GM12878 (cell line): ENCODE results near the gene MYBBP1A. TPM values are rescaled to one million over a fixed set of nuclear protein-coding genes. Genes with fewer than 3 reads are reported as not detected.

Experiments used
- ATAC-seq: fragments of 200-7000 bp; cut with Tn5 transposase; 3 replicates; pipeline ENCODE4 v1.9.1; 2020; ENCODE audit warnings: mild to moderate bottlenecking, moderate library complexity
- BruUV-seq: library from RNA; stranded (reverse); fragments of 400-500 nt; replicated peaks from 2 replicates; lab custom pipeline; 2021; lab: Mats Ljungman, UMichigan
- CTCF ChIA-PET: fragments of 300-600 bp; sonication (Branson Sonifier 250); formaldehyde crosslinking; extraction: SDS; loops from one replicate; lab custom pipeline; 2021; ENCODE audit warnings: inconsistent platforms; lab: Yijun Ruan, JAX
- POLR2A ChIA-PET: fragments of 350-600 bp; formaldehyde crosslinking; extraction: SDS; loops from one replicate; lab custom pipeline; 2021; ENCODE audit warnings: inconsistent platforms; lab: Charles Lee
- RAD21 ChIA-PET: fragments of 300-600 bp; sonication (Branson Sonifier 250); formaldehyde crosslinking; loops from one replicate; lab custom pipeline; 2023; ENCODE audit warnings: antibody characterized with exemption; ENCODE audit not compliant: unreplicated experiment; lab: Charles Lee
- SMC1A ChIA-PET: fragments of 300-600 bp; sonication (Branson Sonifier 250); formaldehyde crosslinking; loops from one replicate; lab custom pipeline; 2023; ENCODE audit not compliant: unreplicated experiment, uncharacterized antibody; lab: Charles Lee
- DNase-seq: peaks from one replicate; pipeline ENCODE4 v3.0.0-alpha.2; 2011; ENCODE audit warnings: low read depth, low spot score
- FAIRE-seq: peaks from 3 replicates; lab custom pipeline; 2011; peaks lifted over from hg19 to GRCh38; lab: Jason Lieb, UNC
- H2AFZ ChIP-seq: 2 replicates; pipeline ENCODE4 v1.6.0; 2011; ENCODE audit warnings: low read depth, low read length, control low read depth; ENCODE audit not compliant: control insufficient read depth
- H3K27ac ChIP-seq: 2 replicates; pipeline ENCODE4 v1.5.1; 2011; ENCODE audit warnings: control low read depth; ENCODE audit not compliant: control insufficient read depth, insufficient read depth
- H3K27me3 ChIP-seq, 2 experiments: replicated peaks in 1 of 2; 2 replicates each; pipeline versions ENCODE4 v1.6.0 to v1.6.1; 2011; ENCODE audit warnings: low read length in 1 of 2; ENCODE audit not compliant: control insufficient read depth in 2 of 2, insufficient read depth in 2 of 2
- H3K36me3 ChIP-seq, 2 experiments: 2 replicates each; pipeline ENCODE4 v1.5.1; 2011; ENCODE audit warnings: low read length in 1 of 2; ENCODE audit not compliant: control insufficient read depth in 2 of 2, insufficient read depth in 2 of 2
- H3K4me1 ChIP-seq: 2 replicates; pipeline ENCODE4 v1.6.1; 2011; ENCODE audit warnings: mild to moderate bottlenecking, low read length, moderate library complexity, mixed read lengths; ENCODE audit not compliant: control insufficient read depth, insufficient read depth
- H3K4me2 ChIP-seq: 2 replicates; pipeline ENCODE4 v1.6.0; 2011; ENCODE audit warnings: control low read depth; ENCODE audit not compliant: control insufficient read depth, insufficient read depth
- H3K4me3 ChIP-seq: fragments of 200-600 bp; sonication (generic); 2 replicates; pipeline ENCODE4 v1.5.1; 2016
- H3K79me2 ChIP-seq: 2 replicates; pipeline ENCODE4 v1.6.0; 2011; ENCODE audit warnings: low read length; ENCODE audit not compliant: control insufficient read depth, insufficient read depth
- H3K9ac ChIP-seq: 2 replicates; pipeline ENCODE4 v1.8.0; 2011; ENCODE audit warnings: low read length, control low read depth, mixed read lengths; ENCODE audit not compliant: control insufficient read depth, insufficient read depth
- H3K9me3 ChIP-seq: replicated peaks from 3 replicates; pipeline ENCODE4 v1.5.1; 2011; ENCODE audit warnings: mild to moderate bottlenecking, low read length; ENCODE audit not compliant: control insufficient read depth, insufficient read depth
- H4K20me1 ChIP-seq: 2 replicates; pipeline ENCODE4 v1.6.0; 2011; ENCODE audit not compliant: control insufficient read depth, insufficient read depth
- BACH1 ChIP-seq: fragments of 450-650 bp; IDR thresholded peaks from 2 replicates; pipeline ENCODE4 v1.6.1; 2017; ENCODE audit warnings: mild to moderate bottlenecking, borderline replicate concordance
- POLR2AphosphoS5 ChIP-seq: IDR thresholded peaks from 2 replicates; pipeline ENCODE4 v1.6.1; 2011; ENCODE audit warnings: mild to moderate bottlenecking, low read length, inconsistent platforms
- SIX5 ChIP-seq: IDR thresholded peaks from 2 replicates; pipeline ENCODE4 v1.6.1; 2011; ENCODE audit warnings: mild to moderate bottlenecking, low read depth, low read length, moderate library complexity; ENCODE audit not compliant: severe bottlenecking
- SPI1 ChIP-seq: IDR thresholded peaks from 2 replicates; pipeline ENCODE4 v1.6.1; 2011; ENCODE audit warnings: low read depth, mild to moderate bottlenecking, low read length, moderate library complexity, borderline replicate concordance; ENCODE audit not compliant: insufficient read depth
- SRF ChIP-seq, 2 experiments: IDR thresholded peaks; 2 replicates each; pipeline ENCODE4 v1.6.1; 2011; ENCODE audit warnings: low read depth in 2 of 2, low read length in 2 of 2, mild to moderate bottlenecking in 1 of 2, moderate library complexity in 1 of 2
- ZBTB40 ChIP-seq: fragments of 450-650 bp; IDR thresholded peaks from 2 replicates; pipeline ENCODE4 v1.6.1; 2016; ENCODE audit warnings: mild to moderate bottlenecking, moderate library complexity, borderline replicate concordance
- WGBS: methylation state at CpG from one replicate; pipeline ENCODE4 v1.1.6; 2016; ENCODE audit warnings: low lambda C conversion rate; ENCODE audit not compliant: insufficient replicate concordance, insufficient coverage; ENCODE audit errors: missing lambda C conversion rate; 5-methylcytosine and 5-hydroxymethylcytosine counted together
- in situ Hi-C: fragments of 300-500 bp; cut with MboI; formaldehyde crosslinking; loops from 9 replicates; pipeline ENCODE4 v1.14.3; 2018; ENCODE audit warnings: mixed read lengths
- intact Hi-C: fragments of 100-400 bp; cut with micrococcal nuclease; formaldehyde crosslinking; loops from one replicate; pipeline ENCODE4 v1.14.2; 2022; ENCODE audit not compliant: unreplicated experiment
- polyA plus RNA-seq, 11 experiments: library from polyadenylated mRNA; depleted of rRNA in 4 of 11; unstranded in 6 of 11; stranded (reverse) in 5 of 11; fragments of >200 nt; fragmentation: Nextera tagmentation in 4 of 11; fragmentation: Illumina TruSeq in 1 of 11; extraction: Ambion mirVana in 4 of 11; extraction: Trizol in 1 of 11; gene quantifications; 1 replicate in 1 of 11; 2 replicates in 10 of 11; pipeline versions ENCODE4 v1.2.1 to v1.2.3, GENCODE V29; 2011 to 2016; ENCODE audit warnings: inconsistent platforms in 2 of 11, missing spikeins in 2 of 11, low read depth in 1 of 11
- total RNA-seq, 4 experiments: library from RNA; depleted of rRNA in 3 of 4; stranded (reverse); fragments of >200 nt in 3 of 4; fragmentation: Illumina TruSeq in 1 of 4; extraction: Trizol in 1 of 4; gene quantifications; 2 replicates each; pipeline versions ENCODE4 v1.2.1 to v1.2.3, GENCODE V29; 2013 to 2021
- TF ChIP-seq, protein P1 (sequence below): fragments of 450-650 bp; IDR thresholded peaks from 2 replicates; pipeline ENCODE4 v1.6.1; 2014; ENCODE audit warnings: mild to moderate bottlenecking

Gene MYBBP1A
- total and polyA plus RNA-seq, 10 of the 15 experiments (the other 5 are each of a cell fraction or from before 2014, with no cell fraction given) = 2.5 to 121 (median 71.6) TPM

DNA sequence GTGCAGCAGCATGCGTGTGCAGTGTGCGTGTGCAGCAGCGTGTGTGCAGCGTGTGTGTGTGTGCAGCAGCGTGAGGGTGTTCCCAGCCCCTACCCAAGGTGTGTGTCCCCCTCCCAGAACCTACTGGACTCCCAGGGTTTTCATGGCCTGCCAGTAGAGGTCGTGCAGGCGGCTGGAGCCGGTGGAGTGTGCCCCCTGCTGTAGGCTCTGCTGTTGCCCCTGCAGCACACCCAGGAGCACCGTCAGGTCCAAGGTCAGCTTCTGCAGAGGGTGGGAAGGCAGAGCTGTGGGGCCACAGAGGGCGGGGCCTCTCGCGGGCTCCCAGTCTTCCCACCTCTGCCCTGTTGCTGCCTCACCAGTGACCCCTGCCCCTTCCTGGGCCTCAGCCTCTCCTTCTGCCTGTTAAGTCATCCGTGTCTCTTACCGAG lies 14.9 kb downstream of the MYBBP1A start (continued):
- TF ChIP-seq SPI1 (no peak), POLR2AphosphoS5 (no peak)

GRCh38 chr17:4539576-4540223 lies 15.5 kb downstream of the MYBBP1A start:
- Histone ChIP-seq H3K4me1 (no peaks in the 10 kb centered on the region), H3K4me2 (no peak overlapping the region), H3K9me3 (no peaks in the 10 kb centered on the region), H3K9ac (no peak overlapping the region), H4K20me1 (no peaks in the 10 kb centered on the region), H2AFZ (no peak overlapping the region), H3K36me3 (peaks cover 0 to 41% of the 10 kb centered on the region in 2 experiments; a peak in 3 of 4 replicates), H3K4me3 (no peak overlapping the region), H3K27me3 (no peaks in the 10 kb centered on the region), H3K79me2 (no peaks in the 10 kb centered on the region), H3K27ac (no peak overlapping the region)
- ChIA-PET CTCF (no interaction called here), POLR2A (no interaction called here), RAD21 (no interaction called here), SMC1A (no interaction called here)
- TF ChIP-seq BACH1 (no peak), ZBTB40 (no peak), SRF (IDR thresholded peaks at IDR 0.05; ENCODE audit: low read depth in 2 of 2, low read length in 2 of 2) (no peak), SIX5 (no peak)
- TF ChIP-seq, protein P1, sequence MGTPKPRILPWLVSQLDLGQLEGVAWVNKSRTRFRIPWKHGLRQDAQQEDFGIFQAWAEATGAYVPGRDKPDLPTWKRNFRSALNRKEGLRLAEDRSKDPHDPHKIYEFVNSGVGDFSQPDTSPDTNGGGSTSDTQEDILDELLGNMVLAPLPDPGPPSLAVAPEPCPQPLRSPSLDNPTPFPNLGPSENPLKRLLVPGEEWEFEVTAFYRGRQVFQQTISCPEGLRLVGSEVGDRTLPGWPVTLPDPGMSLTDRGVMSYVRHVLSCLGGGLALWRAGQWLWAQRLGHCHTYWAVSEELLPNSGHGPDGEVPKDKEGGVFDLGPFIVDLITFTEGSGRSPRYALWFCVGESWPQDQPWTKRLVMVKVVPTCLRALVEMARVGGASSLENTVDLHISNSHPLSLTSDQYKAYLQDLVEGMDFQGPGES = no peak
- DNase-seq = no peak
- no peak for ATAC-seq
- 84% methylated on average over 24 of the region's 26 CpGs for WGBS
- in situ Hi-C loops = no loop called here
- no peak for FAIRE-seq
- intact Hi-C loops = no loop called here
- TSS peak; percentile 60 for BruUV-seq
